GM19043 (cell line): ENCODE results near the gene ABR.

Experiments used
- ATAC-seq: cut with Tn5 transposase; IDR thresholded peaks from one replicate; pipeline ENCODE4 v1.9.1; 2021; ENCODE audit warnings: low read depth; ENCODE audit not compliant: unreplicated experiment

Gene ABR

GRCh38 chr17:1179818-1180742 lies at the start of gene ABR:
Gene ABR (minus strand): TSS chr17:1179981. CDS start chr17:1179727, 254 bp downstream.
- no peak for ATAC-seq

- no peak for ATAC-seq
Measured at GRCh38 chr17:1229349-1229899, 49.6 kb upstream of the ABR start.

GRCh38 chr17:1228781-1229348 lies 49.1 kb upstream of the ABR start:
- no peak for ATAC-seq

GRCh38 chr17:1227917-1228780 lies 48.4 kb upstream of the ABR start:
- no peak for ATAC-seq

- no peak for ATAC-seq
Measured at GRCh38 chr17:1227365-1227764, 47.6 kb upstream of the ABR start.

GRCh38 chr17:1226308-1226707 lies 46.5 kb upstream of the ABR start:
- no peak for ATAC-seq

- ATAC-seq: no peak
Measured at GRCh38 chr17:1224330-1224729, 44.5 kb upstream of the ABR start.

- no peak for ATAC-seq
Measured at GRCh38 chr17:1223662-1224061, 43.9 kb upstream of the ABR start.

- no peak for ATAC-seq
Measured at GRCh38 chr17:1222321-1222720, 42.5 kb upstream of the ABR start.

- no peak for ATAC-seq
Measured at GRCh38 chr17:1221209-1221608, 41.4 kb upstream of the ABR start.

- ATAC-seq: no peak
Measured at GRCh38 chr17:1220346-1220745, 40.6 kb upstream of the ABR start.

- ATAC-seq: no peak
Measured at GRCh38 chr17:1217089-1217385, 37.3 kb upstream of the ABR start.

GRCh38 chr17:1216217-1217088 lies 36.7 kb upstream of the ABR start:
- peak; percentile 67 for ATAC-seq

- no peak for ATAC-seq
Measured at GRCh38 chr17:1212946-1213345, 33.2 kb upstream of the ABR start.

GRCh38 chr17:1211287-1211686 lies 31.5 kb upstream of the ABR start:
- no peak for ATAC-seq

- no peak for ATAC-seq
Measured at GRCh38 chr17:1208966-1209365, 29.2 kb upstream of the ABR start.

- ATAC-seq: no peak
Measured at GRCh38 chr17:1206026-1206777, 26.4 kb upstream of the ABR start.

- ATAC-seq: no peak
Measured at GRCh38 chr17:1203967-1204291, 24.1 kb upstream of the ABR start.

- ATAC-seq: no peak
Measured at GRCh38 chr17:1203111-1203966, 23.6 kb upstream of the ABR start.
